NCI-H2196 treated with DMSO at 0.1 percent for 48 hours (cell line): Measurements from ENCODE around the gene LRRC75A.

ENCODE experiments used
- DNase-seq: peaks from one replicate; lab custom pipeline; 2025; ENCODE audit not compliant: unreplicated experiment; lab: John Stamatoyannopoulos, UW

Gene LRRC75A

DNA sequence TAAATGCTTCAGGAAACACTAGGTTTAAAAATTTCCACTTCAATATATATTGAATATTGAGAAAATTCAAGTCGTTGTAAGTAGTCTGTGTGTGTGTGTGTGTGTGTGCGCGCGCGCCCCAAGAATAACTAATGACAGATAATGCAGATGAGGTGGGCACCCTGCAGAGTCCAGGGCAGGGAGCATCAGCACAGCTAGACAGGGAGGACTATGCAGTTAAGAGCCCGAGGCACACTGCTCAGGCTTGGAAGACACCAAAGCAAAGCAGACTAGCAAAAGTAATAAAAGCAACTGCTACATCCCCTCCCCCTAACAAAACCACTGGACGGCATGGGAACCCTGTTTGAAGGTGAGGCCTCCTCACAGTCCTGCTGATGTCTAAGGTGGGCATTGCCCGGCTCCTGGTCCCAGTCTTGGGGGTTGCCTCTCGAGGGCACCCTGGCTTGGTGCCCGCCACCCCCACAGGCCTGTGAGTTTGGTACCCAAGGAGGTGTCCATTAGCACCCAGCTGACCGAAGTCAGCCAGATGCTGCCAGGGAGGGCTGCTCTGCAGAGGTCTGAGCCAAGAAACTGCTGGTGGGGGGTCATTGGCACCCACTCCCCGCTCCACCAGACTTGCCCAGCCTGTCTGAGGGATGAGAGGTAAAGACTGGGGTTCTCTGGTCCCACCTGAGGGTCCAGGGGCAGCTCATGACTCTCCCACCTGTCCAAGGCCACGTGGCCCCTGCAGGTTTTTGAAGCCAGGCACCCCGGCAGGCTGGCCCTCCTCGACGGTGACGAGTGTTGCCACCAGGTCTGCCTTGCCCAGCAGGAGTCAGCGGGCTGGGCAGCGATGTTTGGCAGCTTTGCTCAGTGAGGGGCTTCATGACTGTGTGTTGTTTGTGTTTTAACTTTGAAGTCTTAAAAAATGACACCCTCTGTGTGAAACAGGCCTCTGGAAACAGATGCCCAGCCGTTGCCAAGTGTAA is 18.7 kb downstream of the LRRC75A start:
- DNase-seq, result no peak

DNA sequence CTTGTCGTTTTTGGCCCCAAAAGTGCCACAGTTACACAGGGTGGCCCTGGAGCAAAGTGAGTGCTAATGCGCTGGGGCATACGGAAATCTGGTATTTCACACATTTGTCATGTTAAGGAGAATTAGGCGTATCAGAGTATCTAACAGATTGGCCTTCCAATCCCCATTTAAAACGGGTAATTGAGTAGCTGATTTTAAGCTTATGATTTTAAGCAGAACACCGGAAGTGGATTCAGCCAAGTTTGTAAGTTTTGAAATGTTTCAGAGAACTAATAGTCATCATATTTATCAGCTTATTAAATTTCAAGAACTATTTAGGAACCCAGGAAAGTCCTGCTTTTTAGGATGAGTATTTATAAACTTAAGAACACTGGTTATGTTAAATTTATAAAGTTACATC is 19.5 kb downstream of the LRRC75A start:
- DNase-seq, result no peak

DNA sequence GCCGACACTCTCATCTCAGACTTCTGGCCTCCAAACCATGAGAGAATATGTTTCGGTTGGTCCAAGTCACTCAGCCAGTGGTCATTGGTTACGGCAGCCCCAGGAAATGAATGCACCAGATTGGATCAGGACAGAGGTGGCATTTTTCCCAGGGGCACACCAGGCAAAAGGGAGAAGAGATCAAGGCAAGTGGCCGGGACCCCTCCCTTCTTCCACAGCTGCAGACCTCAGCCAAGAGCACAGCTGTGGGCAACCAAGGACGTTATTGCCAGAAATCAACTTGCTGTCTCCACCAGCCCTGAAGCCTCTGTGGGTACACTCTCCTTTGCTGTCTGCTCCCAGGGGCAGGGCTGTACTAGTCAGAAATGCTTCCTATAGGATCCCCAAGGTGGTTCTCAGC is 20.7 kb downstream of the LRRC75A start:
- DNase-seq, result no peak

DNA sequence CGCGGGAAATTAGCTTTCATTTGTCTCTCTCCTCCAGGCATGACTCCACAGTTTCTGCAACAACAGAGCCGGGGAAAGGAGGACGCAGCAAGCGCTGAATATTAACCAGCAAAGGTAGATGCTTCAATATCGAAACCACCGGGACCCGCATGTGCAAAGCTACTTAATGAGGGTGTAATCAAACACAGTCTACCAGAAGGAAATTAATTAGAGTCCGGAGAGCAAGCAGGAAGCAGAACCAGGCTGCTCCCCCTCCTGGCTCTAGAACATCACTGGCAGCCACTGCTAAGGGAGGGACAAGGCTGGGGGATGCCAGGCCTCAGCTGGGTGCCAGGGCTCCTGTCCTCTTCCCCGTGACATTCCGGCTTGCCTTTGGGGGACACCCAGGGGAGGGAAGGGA is 21.7 kb downstream of the LRRC75A start:
- no peak for DNase-seq

DNA sequence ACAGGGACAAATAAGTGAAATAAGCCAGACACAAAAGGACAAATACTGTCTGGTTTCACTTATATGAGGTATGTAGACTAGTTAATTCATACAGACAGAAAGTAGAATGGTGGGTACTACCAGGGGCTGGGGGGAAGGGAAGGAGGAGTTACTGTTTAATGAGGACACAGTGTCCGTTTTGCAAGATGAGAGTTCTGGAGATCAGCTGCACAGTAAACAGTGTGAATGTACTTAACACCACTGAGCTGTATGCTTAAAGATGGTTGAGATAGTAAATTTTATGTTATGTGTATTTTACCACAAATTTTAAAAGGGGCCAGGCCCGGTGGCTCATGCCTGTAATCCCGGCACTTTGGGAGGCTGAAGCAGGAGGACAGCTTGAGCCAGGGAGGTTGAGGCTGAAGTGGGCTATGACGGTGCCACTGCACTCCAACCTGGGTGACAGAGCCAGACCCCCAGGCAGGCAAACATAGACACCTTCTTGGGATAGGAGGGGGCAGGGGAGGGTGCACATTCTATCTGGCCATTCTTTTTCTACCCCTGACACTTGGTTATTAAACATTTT is 23.5 kb downstream of the LRRC75A start:
- DNase-seq, result no peak

DNA sequence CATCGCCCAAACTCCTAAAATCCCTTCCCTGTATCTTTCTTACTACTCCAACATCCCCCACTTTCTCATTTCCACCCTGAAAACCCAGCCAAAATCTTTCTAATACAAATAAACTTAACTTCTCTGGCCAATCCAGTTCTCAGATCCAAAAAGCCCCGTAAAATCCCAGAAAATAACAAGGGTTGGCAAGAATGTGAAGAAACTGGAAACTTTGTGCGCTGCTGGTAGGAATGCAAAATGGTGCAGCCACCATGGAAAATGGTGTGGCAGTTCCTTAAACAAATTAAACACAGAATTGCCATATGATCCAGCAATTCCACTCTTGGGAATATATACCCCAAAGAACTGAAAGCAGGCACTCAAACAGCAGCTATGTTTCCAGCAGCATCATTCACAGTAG is 24.1 kb downstream of the LRRC75A start:
- no peak for DNase-seq

DNA sequence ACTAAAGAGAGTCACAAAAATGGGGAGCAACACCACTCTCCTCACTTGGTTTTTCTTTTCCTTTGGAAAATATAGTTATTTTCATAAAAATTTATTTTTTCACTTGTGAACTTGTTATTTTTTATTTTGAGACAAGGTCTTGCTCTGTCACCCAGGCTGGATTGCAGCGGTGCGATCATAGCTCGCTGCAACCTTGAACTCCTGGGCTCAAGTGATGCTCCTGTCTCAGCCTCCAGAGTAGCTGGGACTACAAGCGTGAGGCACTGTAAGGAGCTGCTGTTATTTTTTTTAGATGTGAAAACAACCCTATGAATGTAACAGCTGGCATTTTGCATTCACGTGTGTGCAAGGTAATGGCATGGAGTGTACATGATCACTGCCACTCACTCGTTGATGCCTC is 24.9 kb downstream of the LRRC75A start:
- DNase-seq, result no peak

DNA sequence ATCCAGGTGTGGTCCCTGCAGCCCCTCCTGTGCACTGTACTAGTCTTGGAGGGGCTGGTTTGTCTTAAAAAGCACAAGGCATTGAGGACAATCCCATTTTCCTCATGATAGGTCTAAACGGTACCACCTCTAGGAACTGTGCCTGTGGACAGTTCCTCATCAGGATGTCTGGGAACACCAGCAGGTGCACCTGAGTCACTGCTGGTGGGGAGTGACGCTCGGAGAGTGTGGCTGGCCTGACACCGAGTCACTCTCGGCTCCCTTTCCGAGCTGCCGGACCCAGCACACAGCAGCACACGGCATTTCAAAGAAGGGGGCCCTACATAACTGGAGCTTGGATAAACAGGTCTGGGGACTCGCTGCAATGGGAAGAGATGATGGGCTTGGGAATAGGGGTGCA is 25.6 kb downstream of the LRRC75A start:
- no peak for DNase-seq

DNA sequence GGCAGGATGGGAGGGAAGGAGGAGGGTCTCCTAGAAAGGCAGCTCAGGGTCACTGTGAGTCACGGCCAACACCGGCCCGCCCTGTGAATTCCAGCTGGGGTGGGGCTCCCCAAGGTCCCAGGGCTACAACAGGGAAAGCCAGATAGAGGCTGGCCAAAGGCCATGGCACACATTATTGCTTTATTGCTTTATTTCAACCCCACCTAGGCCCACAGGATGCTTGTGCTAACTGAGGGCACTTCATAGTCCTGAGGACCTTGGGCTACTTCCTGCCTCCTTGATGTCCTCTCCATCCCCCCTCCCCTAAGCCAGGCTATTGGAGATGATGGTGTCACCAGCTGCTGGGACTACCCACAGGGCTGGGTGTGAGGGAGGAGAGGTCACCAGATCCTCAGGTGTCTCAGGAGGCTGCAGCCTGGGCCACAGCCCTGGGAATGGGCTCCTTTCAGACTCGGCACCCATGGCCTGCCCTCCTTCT is 26.1 kb downstream of the LRRC75A start:
- DNase-seq, result no peak

DNA sequence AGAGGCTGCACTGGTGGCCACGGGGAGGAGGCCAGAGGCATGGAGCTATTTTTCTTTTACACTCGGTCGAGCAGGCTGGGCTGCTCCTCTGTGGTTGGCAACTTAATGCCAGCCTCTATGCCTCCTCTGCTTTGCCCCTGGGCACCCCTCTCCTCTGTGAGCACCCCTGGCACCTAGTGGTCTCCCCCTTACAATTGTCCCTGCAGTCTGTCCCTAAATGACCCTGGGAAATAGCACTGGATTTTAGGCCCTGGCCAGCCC is 27.0 kb downstream of the LRRC75A start:
- no peak for DNase-seq

DNA sequence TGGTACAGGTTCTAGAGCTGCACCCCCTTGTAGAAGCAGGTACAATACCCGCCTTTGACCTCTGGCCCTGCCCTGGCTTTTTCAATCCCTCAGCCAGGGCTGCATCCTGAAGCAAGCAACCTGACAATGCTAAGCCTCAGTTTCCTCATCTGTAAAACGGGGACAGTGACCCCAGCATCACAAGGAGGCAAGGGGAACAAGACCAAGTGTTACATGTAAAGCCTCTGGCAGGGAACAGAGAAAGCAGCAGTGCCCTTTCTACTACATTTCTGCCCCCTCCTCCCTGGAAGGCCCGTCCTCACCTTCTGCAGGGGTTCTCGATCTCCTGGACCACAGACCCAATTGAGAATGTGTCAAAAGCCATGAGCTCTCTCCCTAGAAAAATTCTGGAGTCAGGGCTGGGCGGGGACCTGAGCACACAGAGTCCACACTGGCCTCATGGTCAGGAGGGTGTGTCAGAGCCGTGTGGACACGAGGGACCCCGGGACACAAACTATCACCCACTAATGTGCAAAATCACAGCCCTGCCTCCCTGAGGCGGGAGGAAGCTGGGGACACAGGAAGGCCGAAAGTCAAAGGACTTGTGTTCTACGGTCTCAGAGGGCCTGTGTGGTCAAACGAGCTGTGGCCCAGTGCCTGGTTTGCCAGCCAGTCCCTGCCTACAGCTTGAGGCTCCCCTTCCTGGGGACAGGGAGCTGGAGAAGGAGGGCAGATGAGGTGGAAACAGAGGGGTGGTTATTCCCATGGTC is 27.5 kb downstream of the LRRC75A start:
- DNase-seq, result no peak

DNA sequence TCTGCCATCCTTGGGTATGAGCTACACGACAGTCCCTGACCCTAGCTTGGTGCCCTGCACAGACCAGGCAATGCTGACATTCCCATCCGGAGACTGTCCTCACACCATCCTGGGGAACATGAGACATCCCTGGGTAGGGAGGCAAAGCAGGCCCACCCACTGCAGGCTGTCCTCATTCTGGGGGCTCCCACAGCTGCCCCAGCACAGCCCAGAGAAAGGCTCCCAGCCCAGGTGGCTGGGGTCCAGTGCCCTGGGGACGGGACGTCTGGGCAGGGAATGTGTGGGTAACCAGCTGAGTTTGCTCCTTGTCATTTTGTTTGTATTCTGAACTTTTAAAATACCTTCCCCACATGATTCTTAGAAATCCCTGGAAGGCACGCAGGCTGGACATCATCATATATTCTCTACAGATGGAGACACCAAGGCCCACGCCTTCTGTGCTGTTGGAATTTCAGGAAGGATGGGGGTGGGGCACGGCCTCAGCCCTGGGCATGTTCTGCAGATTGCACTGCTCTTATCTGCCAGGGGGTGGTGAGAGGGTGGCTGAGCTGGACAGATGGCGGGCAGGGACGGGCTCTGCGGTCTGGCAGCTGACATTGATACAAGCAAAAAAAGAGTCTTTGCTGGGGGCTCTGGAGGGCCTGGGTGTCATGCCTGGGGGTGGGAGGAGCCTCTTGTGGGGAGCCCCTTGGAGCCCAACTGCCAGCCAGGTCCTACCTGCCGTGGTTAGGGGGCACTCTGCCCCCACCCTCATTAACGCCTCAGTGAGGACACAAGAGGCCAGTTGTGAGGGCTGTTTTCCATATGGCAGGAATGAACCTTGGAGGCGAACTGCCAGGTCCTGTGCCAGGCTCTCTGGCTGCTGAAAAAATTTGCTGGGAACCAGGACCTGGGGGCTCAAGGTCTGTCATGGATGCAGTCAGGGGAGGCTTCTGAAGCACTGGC is 28.4 kb downstream of the LRRC75A start:
- peak; percentile 48 for DNase-seq

DNA sequence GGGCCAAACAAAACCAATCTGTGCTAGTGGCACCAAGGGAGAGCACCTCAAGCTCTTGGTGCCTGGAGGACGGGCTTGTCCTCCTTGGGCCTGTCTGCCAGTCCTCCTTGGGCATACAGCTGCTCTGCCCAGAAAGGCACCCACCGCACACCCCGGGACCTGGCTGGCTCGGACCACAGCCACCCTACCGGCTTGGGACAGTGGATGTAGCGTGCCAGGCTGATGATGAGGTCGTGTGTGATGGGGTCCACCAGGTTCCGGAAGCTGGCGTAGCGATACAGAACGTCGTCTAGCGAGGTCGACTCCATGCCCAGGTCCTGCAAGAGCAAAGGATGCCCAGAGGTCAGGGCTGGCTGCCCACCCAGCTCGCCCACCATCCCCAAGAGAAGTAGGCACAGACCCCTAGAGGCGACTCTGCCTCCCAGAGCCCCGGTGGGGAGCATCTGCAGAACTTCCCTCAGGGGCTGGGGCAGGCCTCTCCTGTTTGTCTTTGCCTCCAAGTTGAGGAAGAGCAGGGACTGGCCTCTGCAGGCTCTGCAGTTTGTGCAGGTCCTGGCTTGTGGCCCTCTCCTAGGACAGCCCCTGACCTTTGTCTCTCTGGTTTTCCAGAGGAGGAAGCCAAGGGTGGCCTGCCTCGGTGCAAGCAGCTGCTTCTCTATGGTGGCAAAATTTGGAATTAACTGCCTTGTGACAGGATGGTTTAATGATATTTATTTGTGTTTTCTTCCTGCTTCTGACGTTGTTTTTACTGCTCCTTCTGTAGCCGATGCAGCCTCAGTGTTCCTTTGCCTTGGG is 29.7 kb downstream of the LRRC75A start:
- DNase-seq, result no peak

DNA sequence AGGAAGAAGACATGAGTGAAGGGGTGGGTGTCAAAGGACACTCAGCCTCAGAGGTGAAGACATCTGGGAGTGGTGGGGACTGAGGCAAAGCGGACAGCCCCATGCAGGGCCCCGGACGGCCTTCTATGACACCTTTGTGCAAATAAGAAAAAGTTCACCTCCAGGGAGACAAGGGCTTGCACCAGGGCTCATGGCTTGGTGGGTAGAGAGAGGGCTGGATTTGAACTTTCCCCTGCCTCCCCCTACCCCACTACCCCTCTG is 30.5 kb downstream of the LRRC75A start:
- DNase-seq, result no peak

DNA sequence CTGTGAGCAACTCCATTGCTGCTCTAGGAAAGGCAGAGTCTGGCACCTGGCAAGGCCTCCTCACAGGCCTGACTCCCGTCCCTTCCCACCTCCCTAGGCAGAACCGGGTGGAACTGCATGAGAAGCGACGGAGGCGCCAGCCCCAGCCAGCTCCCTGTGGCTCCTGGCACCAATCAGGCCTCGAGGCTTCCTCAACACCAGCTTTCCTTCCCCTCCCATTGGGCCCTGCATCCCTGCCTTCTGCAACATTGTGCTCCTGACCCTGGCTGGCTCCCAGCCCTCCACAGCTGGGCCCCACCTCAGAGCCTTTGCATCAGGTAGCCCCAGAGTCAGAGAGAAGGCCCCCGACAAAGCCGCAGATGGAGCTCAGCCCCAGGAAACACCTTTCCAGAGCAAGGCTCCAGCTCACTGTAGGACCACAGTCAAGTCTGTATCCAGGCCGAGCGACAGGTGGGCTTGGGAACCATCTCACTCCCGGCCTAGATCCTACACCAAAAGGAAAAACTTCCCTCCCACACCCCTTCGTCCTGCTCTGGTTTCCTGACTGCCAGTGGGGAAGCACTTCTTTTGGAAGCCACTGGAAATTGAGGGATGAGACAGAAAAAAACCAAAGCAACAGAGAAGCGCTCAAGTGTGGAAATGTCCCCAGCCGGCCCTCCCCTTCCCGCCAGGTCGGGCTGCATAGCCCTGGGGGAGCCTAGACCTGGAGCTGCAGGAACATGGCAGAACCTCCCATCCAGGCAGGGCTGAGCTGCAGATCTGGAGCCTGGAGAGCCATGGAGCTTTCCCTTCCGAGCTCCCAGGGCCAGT is 31.0 kb downstream of the LRRC75A start:
- no peak for DNase-seq

DNA sequence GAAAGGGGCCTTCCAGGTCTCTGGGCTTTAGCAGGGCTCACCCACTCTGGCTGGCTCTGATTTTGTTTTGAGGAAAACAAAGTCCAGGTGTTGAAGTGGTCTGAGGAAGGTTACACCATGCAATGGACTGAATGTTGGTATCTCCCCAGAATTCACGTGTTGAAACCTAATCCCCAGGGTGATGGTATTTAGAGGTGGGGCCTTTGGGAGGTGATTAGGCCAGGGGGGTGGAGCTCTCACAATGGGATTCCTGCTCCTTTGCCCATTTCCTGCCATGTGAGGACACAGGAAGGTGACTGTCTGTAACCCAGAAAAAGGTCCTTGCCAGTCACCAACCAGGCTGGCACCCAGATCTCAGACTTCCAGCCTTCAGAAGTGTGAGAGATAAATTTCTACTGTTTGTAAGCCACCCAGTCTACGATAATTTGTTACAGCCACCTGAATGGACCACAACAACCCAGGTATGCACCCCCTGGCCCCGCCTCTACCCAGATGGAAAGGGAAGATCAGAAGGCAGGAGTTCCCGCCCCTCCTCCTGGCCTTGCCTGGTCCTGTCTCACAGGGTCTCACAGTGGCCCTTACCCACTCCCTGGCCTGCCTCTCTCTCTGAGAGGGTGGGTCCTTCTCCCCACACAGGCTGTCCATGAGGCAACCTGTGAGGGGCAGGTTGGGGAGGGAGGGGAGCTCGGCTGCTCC is 32.0 kb downstream of the LRRC75A start:
- DNase-seq, result no peak

DNA sequence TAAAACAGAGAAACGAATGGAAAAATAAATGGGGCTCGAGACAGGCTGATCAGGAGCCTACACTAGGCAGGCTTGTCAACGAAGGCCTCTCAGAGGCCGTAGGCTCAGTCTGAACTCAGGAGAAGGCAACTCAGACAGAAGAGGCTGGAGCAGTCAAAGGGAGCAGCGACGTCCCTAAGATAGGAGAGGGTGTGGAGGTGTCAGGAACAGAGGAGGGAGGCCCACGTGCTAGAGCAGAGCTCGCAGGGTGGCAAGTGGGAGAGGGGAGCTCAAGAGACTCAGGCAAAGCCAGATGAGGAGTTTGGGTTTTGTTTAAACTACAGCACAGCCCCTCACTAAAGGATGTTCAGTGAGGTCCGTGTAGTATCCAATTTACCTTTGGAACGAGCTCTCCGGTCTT is 32.7 kb downstream of the LRRC75A start:
- DNase-seq, result no peak

DNA sequence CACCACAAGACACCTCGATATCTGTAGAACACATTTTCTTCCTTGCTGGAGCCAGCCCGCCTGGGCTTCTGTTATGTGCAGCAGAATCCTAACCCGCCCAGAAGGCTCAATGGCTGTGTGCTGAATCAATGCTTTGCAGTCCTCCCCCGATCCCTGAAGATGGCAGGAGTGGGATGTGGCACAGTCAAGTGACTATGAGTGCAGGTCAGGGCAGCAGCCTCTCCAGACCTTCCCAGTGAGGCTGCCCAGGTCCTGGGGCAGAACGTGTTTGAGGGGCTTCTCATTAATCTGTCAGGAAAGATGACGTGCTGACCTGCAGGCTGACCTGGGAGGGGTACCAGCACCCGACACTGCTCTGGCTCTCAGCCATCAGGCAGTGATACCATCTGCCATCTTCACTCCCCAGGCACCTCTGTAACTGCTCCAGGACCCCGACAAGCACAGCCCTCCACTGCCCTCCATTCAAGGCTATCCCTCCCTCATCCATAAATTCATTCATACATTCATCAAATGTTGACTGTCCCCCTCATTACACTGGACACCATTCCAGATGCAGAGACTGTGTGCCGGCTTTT is 35.2 kb downstream of the LRRC75A start:
- DNase-seq, result no peak
